Keratinocyte (primary cell): ENCODE measurements around the gene MASP2.
"Not testable (repeated sequence)": the region's sequence is repeated elsewhere in the genome, so short reads cannot be mapped to it uniquely, and the experiment has no call there.

Experiments used
- EZH2 ChIP-seq: IDR thresholded peaks from one replicate; pipeline ENCODE4 v1.6.1; 2012; ENCODE audit warnings: inconsistent platforms, mild to moderate bottlenecking, low read length, moderate library complexity
- TF ChIP-seq, protein P1 (sequence below), 3 experiments: IDR thresholded peaks in 1 of 3; conservative IDR thresholded peaks in 1 of 3; optimal IDR thresholded peaks in 1 of 3; 2 replicates in 2 of 3; 3 replicates in 1 of 3; pipeline versions ENCODE3 to v1.5.1; 2011; ENCODE audit warnings: low read length in 3 of 3, mild to moderate bottlenecking in 3 of 3, moderate library complexity in 2 of 3, control low read depth in 1 of 3, inconsistent platforms in 1 of 3; ENCODE audit not compliant: insufficient read depth in 2 of 3; ENCODE audit errors: extremely low read depth in 1 of 3

GRCh38 chr1:10992004-10992403 is 55.0 kb downstream of the MASP2 start:
- TF ChIP-seq, protein P1, sequence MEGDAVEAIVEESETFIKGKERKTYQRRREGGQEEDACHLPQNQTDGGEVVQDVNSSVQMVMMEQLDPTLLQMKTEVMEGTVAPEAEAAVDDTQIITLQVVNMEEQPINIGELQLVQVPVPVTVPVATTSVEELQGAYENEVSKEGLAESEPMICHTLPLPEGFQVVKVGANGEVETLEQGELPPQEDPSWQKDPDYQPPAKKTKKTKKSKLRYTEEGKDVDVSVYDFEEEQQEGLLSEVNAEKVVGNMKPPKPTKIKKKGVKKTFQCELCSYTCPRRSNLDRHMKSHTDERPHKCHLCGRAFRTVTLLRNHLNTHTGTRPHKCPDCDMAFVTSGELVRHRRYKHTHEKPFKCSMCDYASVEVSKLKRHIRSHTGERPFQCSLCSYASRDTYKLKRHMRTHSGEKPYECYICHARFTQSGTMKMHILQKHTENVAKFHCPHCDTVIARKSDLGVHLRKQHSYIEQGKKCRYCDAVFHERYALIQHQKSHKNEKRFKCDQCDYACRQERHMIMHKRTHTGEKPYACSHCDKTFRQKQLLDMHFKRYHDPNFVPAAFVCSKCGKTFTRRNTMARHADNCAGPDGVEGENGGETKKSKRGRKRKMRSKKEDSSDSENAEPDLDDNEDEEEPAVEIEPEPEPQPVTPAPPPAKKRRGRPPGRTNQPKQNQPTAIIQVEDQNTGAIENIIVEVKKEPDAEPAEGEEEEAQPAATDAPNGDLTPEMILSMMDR (optimal IDR thresholded peaks at IDR 0.05 in 1 of 3, IDR thresholded peaks at IDR 0.05 in 1 of 3, conservative IDR thresholded peaks at IDR 0.05 in 1 of 3; ENCODE audit: extremely low read depth in 1 of 3, insufficient read depth in 2 of 3, low read length in 3 of 3), result not testable (repeated sequence)
- TF ChIP-seq EZH2, result not testable (repeated sequence)
